Loucy (cell line): ENCODE measurements around the gene SOS1.

Experiments used
- H2AFZ ChIP-seq: fragments of 200-600 bp; sonication (generic); 2 replicates; pipeline ENCODE4 v1.6.0; 2016; ENCODE audit warnings: antibody characterized with exemption, mild to moderate bottlenecking, low read length, moderate library complexity
- H3F3A ChIP-seq: fragments of 200-600 bp; 2 replicates; pipeline ENCODE4 v1.6.0; 2016; ENCODE audit warnings: antibody characterized with exemption, low read depth, mild to moderate bottlenecking
- H3K27me3 ChIP-seq: fragments of 200-600 bp; sonication (generic); 2 replicates; pipeline ENCODE4 v1.6.1; 2014; ENCODE audit warnings: low read length, mild to moderate bottlenecking; ENCODE audit not compliant: insufficient read depth, poor library complexity, severe bottlenecking
- H3K36me3 ChIP-seq: fragments of 200-600 bp; sonication (generic); 2 replicates; pipeline ENCODE4 v1.6.1; 2016; ENCODE audit warnings: low read length; ENCODE audit not compliant: insufficient read depth
- H3K4me1 ChIP-seq: fragments of 200-600 bp; sonication (generic); 2 replicates; pipeline ENCODE4 v1.5.1; 2014; ENCODE audit warnings: low read length, mild to moderate bottlenecking; ENCODE audit not compliant: insufficient read depth, poor library complexity, severe bottlenecking
- H3K4me2 ChIP-seq: fragments of 200-600 bp; sonication (generic); 2 replicates; pipeline ENCODE4 v1.6.0; 2014; ENCODE audit warnings: antibody characterized with exemption, low read length, low read depth, mild to moderate bottlenecking; ENCODE audit not compliant: poor library complexity, severe bottlenecking
- H3K4me3 ChIP-seq: fragments of 200-600 bp; sonication (generic); 2 replicates; pipeline ENCODE4 v1.5.1; 2014; ENCODE audit warnings: low read length, mild to moderate bottlenecking, mixed read lengths; ENCODE audit not compliant: poor library complexity, severe bottlenecking
- H3K79me2 ChIP-seq: fragments of 200-600 bp; sonication (generic); 2 replicates; pipeline ENCODE4 v1.6.1; 2014; ENCODE audit warnings: low read length; ENCODE audit not compliant: insufficient read depth
- H3K9ac ChIP-seq: fragments of 200-600 bp; sonication (generic); 2 replicates; pipeline ENCODE4 v1.6.0; 2014; ENCODE audit warnings: mild to moderate bottlenecking, low read depth, low read length, moderate library complexity; ENCODE audit not compliant: poor library complexity, severe bottlenecking
- H3K9me2 ChIP-seq: fragments of 200-600 bp; sonication (generic); replicated peaks from 2 replicates; pipeline ENCODE4 v1.6.1; 2016; ENCODE audit warnings: low read depth, low read length, mixed read lengths
- H3K9me3 ChIP-seq: fragments of 200-600 bp; sonication (generic); 2 replicates; pipeline ENCODE4 v1.6.1; 2014; ENCODE audit warnings: mild to moderate bottlenecking, antibody characterized with exemption, low read length, low read depth; ENCODE audit not compliant: insufficient read depth
- H4K20me1 ChIP-seq: fragments of 200-600 bp; sonication (generic); 2 replicates; pipeline ENCODE4 v1.6.0; 2014; ENCODE audit warnings: antibody characterized with exemption, low read length, mild to moderate bottlenecking; ENCODE audit not compliant: insufficient read depth, poor library complexity, severe bottlenecking
- EZH2phosphoT487 ChIP-seq: fragments of 200-600 bp; IDR thresholded peaks from 2 replicates; pipeline ENCODE4 v1.6.1; 2018; ENCODE audit warnings: antibody characterized with exemption, mild to moderate bottlenecking, moderate library complexity, borderline replicate concordance
- TF ChIP-seq, protein P1 (sequence below): fragments of 200-600 bp; sonication (generic); conservative IDR thresholded peaks from 2 replicates; pipeline ENCODE4 v1.5.1; 2014; ENCODE audit warnings: mild to moderate bottlenecking, antibody characterized with exemption, low read length

SOS1 gene

DNA sequence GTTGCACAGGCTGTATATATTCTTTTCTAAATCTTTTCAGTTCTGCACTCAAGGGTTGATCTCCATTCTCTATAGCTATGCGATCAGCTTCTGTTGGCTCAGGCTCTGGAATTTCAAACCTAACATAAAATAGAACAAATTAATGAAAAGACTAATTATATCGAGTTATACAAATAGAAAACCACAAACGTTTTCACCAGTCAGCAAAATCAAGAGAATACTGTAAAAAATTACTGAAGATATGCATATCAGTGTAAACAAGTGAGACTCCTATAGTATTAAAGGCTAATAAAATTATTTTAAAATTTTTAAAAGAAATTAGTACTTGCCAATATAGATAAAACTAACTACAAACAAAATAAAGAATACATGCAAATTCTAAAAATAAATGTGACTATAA, 107.0 kb downstream of the SOS1 start:
- peaks cover 29% of the 10 kb centered on the region for H3K36me3 ChIP-seq
- no peak overlapping the region for H3K4me3 ChIP-seq
- TF ChIP-seq, protein P1, sequence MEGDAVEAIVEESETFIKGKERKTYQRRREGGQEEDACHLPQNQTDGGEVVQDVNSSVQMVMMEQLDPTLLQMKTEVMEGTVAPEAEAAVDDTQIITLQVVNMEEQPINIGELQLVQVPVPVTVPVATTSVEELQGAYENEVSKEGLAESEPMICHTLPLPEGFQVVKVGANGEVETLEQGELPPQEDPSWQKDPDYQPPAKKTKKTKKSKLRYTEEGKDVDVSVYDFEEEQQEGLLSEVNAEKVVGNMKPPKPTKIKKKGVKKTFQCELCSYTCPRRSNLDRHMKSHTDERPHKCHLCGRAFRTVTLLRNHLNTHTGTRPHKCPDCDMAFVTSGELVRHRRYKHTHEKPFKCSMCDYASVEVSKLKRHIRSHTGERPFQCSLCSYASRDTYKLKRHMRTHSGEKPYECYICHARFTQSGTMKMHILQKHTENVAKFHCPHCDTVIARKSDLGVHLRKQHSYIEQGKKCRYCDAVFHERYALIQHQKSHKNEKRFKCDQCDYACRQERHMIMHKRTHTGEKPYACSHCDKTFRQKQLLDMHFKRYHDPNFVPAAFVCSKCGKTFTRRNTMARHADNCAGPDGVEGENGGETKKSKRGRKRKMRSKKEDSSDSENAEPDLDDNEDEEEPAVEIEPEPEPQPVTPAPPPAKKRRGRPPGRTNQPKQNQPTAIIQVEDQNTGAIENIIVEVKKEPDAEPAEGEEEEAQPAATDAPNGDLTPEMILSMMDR: no peak
- H2AFZ ChIP-seq: no peak overlapping the region
- no peaks in the 10 kb centered on the region for H3F3A ChIP-seq
- no peak overlapping the region for H3K4me2 ChIP-seq
- no peaks in the 10 kb centered on the region for H3K27me3 ChIP-seq
- H3K4me1 ChIP-seq: no peaks in the 10 kb centered on the region
- no peaks in the 10 kb centered on the region for H4K20me1 ChIP-seq
- no peak overlapping the region for H3K9ac ChIP-seq
- no peaks in the 10 kb centered on the region for H3K9me3 ChIP-seq
- no peaks in the 10 kb centered on the region for H3K79me2 ChIP-seq
- no peaks in the 10 kb centered on the region for H3K9me2 ChIP-seq

DNA sequence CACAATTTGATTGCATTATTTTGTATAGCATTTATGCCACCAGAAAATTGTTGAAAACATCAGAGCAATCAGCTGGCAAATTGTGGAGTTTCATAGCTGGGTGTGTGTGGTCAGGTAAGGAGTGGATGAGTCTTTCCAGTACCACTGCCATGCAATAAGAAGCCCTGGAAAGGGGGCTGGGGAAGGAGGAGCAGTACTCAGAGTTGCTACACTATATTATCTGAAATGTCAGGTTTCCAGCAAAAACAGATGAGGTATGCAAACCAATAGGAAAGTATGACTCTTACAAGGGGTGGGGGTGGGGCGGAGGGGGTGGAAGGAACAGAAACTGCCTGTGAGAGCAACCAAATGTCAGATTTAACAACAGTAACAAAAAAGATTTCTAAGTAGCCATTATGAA, 112.2 kb downstream of the SOS1 start:
- Histone ChIP-seq H4K20me1 (no peaks in the 10 kb centered on the region), H3K27me3 (no peaks in the 10 kb centered on the region), H3K4me3 (no peak overlapping the region), H3K4me1 (no peaks in the 10 kb centered on the region), H3K36me3 (peaks cover 61% of the 10 kb centered on the region), H2AFZ (no peak overlapping the region), H3F3A (no peaks in the 10 kb centered on the region), H3K9me2 (no peaks in the 10 kb centered on the region), H3K9ac (no peak overlapping the region), H3K79me2 (no peaks in the 10 kb centered on the region), H3K9me3 (no peaks in the 10 kb centered on the region), H3K4me2 (no peak overlapping the region)
- TF ChIP-seq EZH2phosphoT487: no peak
- TF ChIP-seq, protein P1: no peak

DNA sequence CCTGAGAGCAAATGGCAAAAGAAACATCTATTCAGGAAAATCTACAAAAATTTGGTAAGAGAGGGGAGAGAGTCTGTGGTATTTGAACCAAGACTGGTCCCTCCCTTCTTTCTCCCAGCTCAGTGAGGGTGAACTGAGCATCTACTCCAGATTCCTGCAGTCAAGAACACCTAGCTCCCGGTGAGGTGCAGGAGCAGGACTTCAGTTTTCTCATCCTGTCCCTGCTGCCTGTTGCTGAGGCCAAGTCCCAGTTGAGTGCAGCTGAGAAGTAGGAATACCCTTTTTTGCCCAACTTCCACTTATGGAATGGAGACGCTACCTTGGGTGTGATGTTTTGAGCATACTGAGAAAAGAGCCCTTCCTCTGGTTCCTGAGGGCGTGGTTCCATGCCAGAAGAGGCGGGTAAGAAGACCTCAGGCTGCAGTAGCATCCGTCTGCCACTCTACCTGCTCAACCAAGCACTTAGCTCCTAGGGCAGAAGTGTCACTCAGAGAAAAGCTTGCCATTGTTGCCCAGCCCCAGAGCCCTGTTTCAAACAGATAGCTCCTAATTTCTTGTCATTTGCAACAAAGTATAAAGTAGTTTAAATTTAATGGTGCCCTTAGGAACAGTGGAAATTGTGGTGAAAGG, 112.9 kb downstream of the SOS1 start:
- Histone ChIP-seq H3K9ac (no peak overlapping the region), H3K27me3 (no peaks in the 10 kb centered on the region), H3K9me2 (no peaks in the 10 kb centered on the region), H2AFZ (no peak overlapping the region), H3K9me3 (no peaks in the 10 kb centered on the region), H3K4me2 (no peak overlapping the region), H3K4me1 (no peaks in the 10 kb centered on the region), H4K20me1 (no peaks in the 10 kb centered on the region), H3K79me2 (no peaks in the 10 kb centered on the region), H3K36me3 (peaks cover 56% of the 10 kb centered on the region), H3K4me3 (no peak overlapping the region), H3F3A (no peaks in the 10 kb centered on the region)
- TF ChIP-seq EZH2phosphoT487: no peak
- TF ChIP-seq, protein P1: no peak
